A673 (cell line): ENCODE data around the gene CCDC17. TPM values are rescaled to one million over a fixed set of nuclear protein-coding genes. Genes with fewer than 3 reads are reported as not detected.
A peak's percentile ranks its signal among the peaks of the same experiment; 100 is the strongest.

Experiments used
- BruUV-seq: library from RNA; stranded (reverse); fragments of 400-500 nt; replicated peaks from 2 replicates; lab custom pipeline; 2021; lab: Mats Ljungman, UMichigan
- CTCF ChIA-PET: fragments of 300-600 bp; sonication (Branson Sonifier 250); formaldehyde crosslinking; loops from one replicate; lab custom pipeline; 2022; ENCODE audit warnings: antibody characterized with exemption; lab: Charles Lee
- POLR2A ChIA-PET: fragments of 300-600 bp; sonication (Branson Sonifier 250); formaldehyde crosslinking; loops from one replicate; lab custom pipeline; 2022; ENCODE audit warnings: antibody characterized with exemption; ENCODE audit not compliant: low non-redundant PET; lab: Charles Lee
- DNase-seq: peaks from one replicate; pipeline ENCODE4 v3.0.0-alpha.2; 2015; ENCODE audit warnings: low spot score
- H3K27ac ChIP-seq: fragments of 200-600 bp; sonication (generic); 2 replicates; pipeline ENCODE4 v1.5.1; 2016; ENCODE audit warnings: mixed run types, low read depth, mild to moderate bottlenecking, mixed read lengths, antibody characterized with exemption, low read length; ENCODE audit not compliant: poor library complexity, severe bottlenecking
- H3K27me3 ChIP-seq: fragments of 200-600 bp; sonication (generic); replicated peaks from 2 replicates; pipeline ENCODE4 v1.6.1; 2017; ENCODE audit warnings: mixed run types, low read depth, mild to moderate bottlenecking, mixed read lengths, antibody characterized with exemption, low read length; ENCODE audit not compliant: insufficient read depth, poor library complexity
- H3K36me3 ChIP-seq: fragments of 200-600 bp; sonication (generic); 2 replicates; pipeline ENCODE4 v1.6.1; 2016; ENCODE audit warnings: mixed run types, mild to moderate bottlenecking, mixed read lengths, antibody characterized with exemption, low read length; ENCODE audit not compliant: insufficient read depth, poor library complexity, severe bottlenecking
- H3K4me1 ChIP-seq: fragments of 200-600 bp; sonication (generic); 2 replicates; pipeline ENCODE4 v1.6.1; 2017; ENCODE audit warnings: mixed run types, mild to moderate bottlenecking, mixed read lengths, antibody characterized with exemption, low read length; ENCODE audit not compliant: insufficient read depth, poor library complexity, severe bottlenecking
- H3K4me3 ChIP-seq: fragments of 200-600 bp; sonication (generic); 2 replicates; pipeline ENCODE4 v1.5.1; 2016; ENCODE audit warnings: low read depth, mixed run types, mild to moderate bottlenecking, mixed read lengths, low read length; ENCODE audit not compliant: poor library complexity, severe bottlenecking
- H3K9me3 ChIP-seq: fragments of 200-600 bp; sonication (generic); 2 replicates; pipeline ENCODE4 v1.6.1; 2016; ENCODE audit warnings: mixed run types, low read depth, mild to moderate bottlenecking, mixed read lengths, antibody characterized with exemption, low read length; ENCODE audit not compliant: poor library complexity, severe bottlenecking
- CTCF ChIP-seq: fragments of 300-800, 200-600 bp; sonication (generic); conservative IDR thresholded peaks from 2 replicates; pipeline ENCODE4 v1.5.1; 2017; ENCODE audit warnings: low read depth, mild to moderate bottlenecking, antibody characterized with exemption, low read length, moderate library complexity, mixed read lengths
- EZH2 ChIP-seq: fragments of 200-600 bp; sonication (generic); IDR thresholded peaks from 2 replicates; pipeline ENCODE4 v1.6.1; 2017; ENCODE audit warnings: borderline replicate concordance, low read depth, mild to moderate bottlenecking, mixed read lengths, antibody characterized with exemption, low read length; ENCODE audit not compliant: poor library complexity, severe bottlenecking
- intact Hi-C: fragments of 100-400 bp; cut with micrococcal nuclease; formaldehyde crosslinking; loops from one replicate; pipeline ENCODE4 v1.10.0; 2022; ENCODE audit not compliant: unreplicated experiment
- total RNA-seq: library from RNA; stranded (reverse); gene quantifications from 2 replicates; pipeline ENCODE4 v1.2.3, GENCODE V29; 2021

Gene CCDC17
- total RNA-seq, 1 experiment from 2014 or later, result 2.0 TPM

GRCh38 chr1:45620588-45621500 is 3.0 kb downstream of the CCDC17 start:
- BruUV-seq, result no TSS peak
- POLR2A ChIA-PET, result interaction anchor here (0.5 kb wide), 1 partner anchor 801 kb away, joined by 4 read pairs; no protein-coding TSS in a partner anchor
- H3K27me3 ChIP-seq, result no peaks in the 10 kb centered on the region
- no peak for DNase-seq
- no peaks in the 10 kb centered on the region for H3K9me3 ChIP-seq
- peaks cover 42% of the 10 kb centered on the region for H3K36me3 ChIP-seq
- TF ChIP-seq CTCF (no peak), EZH2 (no peak)
- no peaks in the 10 kb centered on the region for H3K4me1 ChIP-seq
- no peak overlapping the region for H3K4me3 ChIP-seq
- CTCF ChIA-PET, result no interaction called here
- H3K27ac ChIP-seq, result no peak overlapping the region
- intact Hi-C loops, result no loop called here

DNA sequence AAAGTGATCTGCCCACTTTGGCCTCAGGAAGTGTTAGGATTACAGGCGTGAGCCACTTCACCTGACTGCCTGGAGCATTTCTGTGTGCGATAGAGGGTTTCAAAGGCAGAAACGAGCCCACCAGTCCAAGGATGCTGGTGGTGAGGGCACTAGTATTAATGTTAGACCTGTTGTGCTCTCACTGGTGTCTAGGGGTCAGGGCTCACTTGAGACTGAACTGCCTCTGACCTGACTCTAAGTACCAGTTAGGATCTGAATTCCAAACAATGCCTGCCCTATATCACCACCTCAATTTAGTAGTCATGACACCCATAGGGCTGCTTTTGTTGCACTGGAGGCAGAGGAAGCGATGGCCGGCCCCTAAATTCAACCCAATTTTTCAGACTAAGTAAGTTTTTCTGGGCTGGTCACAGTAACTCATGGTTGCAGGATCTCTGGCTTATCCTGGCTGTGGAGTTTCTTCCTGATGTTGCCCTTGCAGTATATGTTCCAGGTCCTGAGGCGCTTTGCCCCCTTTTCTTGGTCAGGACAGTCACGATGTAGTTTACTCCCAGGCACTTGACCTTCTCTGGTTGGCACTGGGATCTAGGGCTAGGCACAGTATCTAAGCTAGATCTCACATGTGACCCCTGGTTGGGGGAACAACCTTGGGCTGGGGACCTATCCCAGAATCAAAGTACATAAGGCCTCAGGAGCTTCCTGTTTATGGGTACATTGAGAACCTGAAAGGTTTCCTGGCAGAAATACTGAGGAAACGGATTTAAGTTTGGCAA is 4.5 kb downstream of the CCDC17 start:
- no peak for DNase-seq
- POLR2A ChIA-PET, result no interaction called here
- no TSS peak for BruUV-seq
- Histone ChIP-seq H3K9me3 (no peaks in the 10 kb centered on the region), H3K4me3 (no peak overlapping the region), H3K36me3 (peaks cover 57% of the 10 kb centered on the region), H3K27ac (peak overlapping the region; percentile 28), H3K27me3 (no peaks in the 10 kb centered on the region), H3K4me1 (no peaks in the 10 kb centered on the region)
- CTCF ChIA-PET, result no interaction called here
- TF ChIP-seq CTCF, result no peak
- no peak for TF ChIP-seq EZH2
- intact Hi-C loops, result no loop called here

- Histone ChIP-seq H3K27me3 (no peaks in the 10 kb centered on the region), H3K36me3 (peaks cover 74% of the 10 kb centered on the region), H3K9me3 (no peaks in the 10 kb centered on the region), H3K27ac (no peak overlapping the region), H3K4me3 (no peak overlapping the region), H3K4me1 (no peaks in the 10 kb centered on the region)
- ChIA-PET CTCF (no interaction called here), POLR2A (no interaction called here)
- intact Hi-C loops, result no loop called here
- no peak for DNase-seq
- TF ChIP-seq EZH2, result no peak
- TF ChIP-seq CTCF, result no peak
- no TSS peak for BruUV-seq
These were observed 6.2 kb downstream of the CCDC17 start for GRCh38 chr1:45617618-45618017.
